SU-DHL-6 (cell line): ENCODE results near the gene PCDHGA7.

Experiments used
- H2AFZ ChIP-seq: fragments of 200-600 bp; sonication (generic); 2 replicates; pipeline ENCODE4 v1.6.1; 2014; ENCODE audit warnings: low read depth, mild to moderate bottlenecking, moderate library complexity, mixed read lengths, antibody characterized with exemption, low read length; ENCODE audit not compliant: severe bottlenecking
- H3F3A ChIP-seq: fragments of 200-600 bp; shearing (Covaris generic); 2 replicates; pipeline ENCODE4 v1.6.0; 2016; ENCODE audit warnings: antibody characterized with exemption, mild to moderate bottlenecking; ENCODE audit not compliant: insufficient read depth
- H3K27ac ChIP-seq: fragments of 200-600 bp; sonication (generic); 2 replicates; pipeline ENCODE4 v1.5.1; 2016; ENCODE audit warnings: low read depth, mild to moderate bottlenecking, low read length, moderate library complexity, mixed read lengths
- H3K27me3 ChIP-seq: fragments of 200-600 bp; sonication (generic), shearing (Covaris generic); 2 replicates; pipeline ENCODE4 v1.6.0; 2014; ENCODE audit warnings: mild to moderate bottlenecking, low read length
- H3K36me3 ChIP-seq: fragments of 200-600 bp; sonication (generic); 2 replicates; pipeline ENCODE4 v1.6.1; 2014; ENCODE audit warnings: mild to moderate bottlenecking, low read length, mixed read lengths
- H3K4me2 ChIP-seq: fragments of 300-600, 200-600 bp; shearing (Covaris generic), sonication (generic); 2 replicates; pipeline ENCODE4 v1.6.0; 2014; ENCODE audit warnings: low read length, low read depth, mild to moderate bottlenecking; ENCODE audit not compliant: poor library complexity, severe bottlenecking
- H3K4me3 ChIP-seq: fragments of 200-600 bp; sonication (generic); 2 replicates; pipeline ENCODE4 v1.5.1; 2014; ENCODE audit warnings: antibody characterized with exemption, low read length, mild to moderate bottlenecking, mixed read lengths; ENCODE audit not compliant: insufficient read depth, poor library complexity, severe bottlenecking
- H3K79me2 ChIP-seq: fragments of 200-600 bp; sonication (generic); 2 replicates; pipeline ENCODE4 v1.6.1; 2014; ENCODE audit warnings: mild to moderate bottlenecking, low read length, moderate library complexity; ENCODE audit not compliant: insufficient read depth
- H3K9ac ChIP-seq: fragments of 200-600 bp; sonication (generic); 2 replicates; pipeline ENCODE4 v1.7.0; 2014; ENCODE audit warnings: mild to moderate bottlenecking, low read length
- H3K9me2 ChIP-seq: fragments of 200-600 bp; sonication (generic); replicated peaks from 2 replicates; pipeline ENCODE4 v1.6.1; 2014; ENCODE audit warnings: low read length; ENCODE audit not compliant: insufficient read depth
- H3K9me3 ChIP-seq: fragments of 200-600 bp; sonication (generic); 2 replicates; pipeline ENCODE4 v1.6.1; 2014; ENCODE audit warnings: low read length, mixed read lengths; ENCODE audit not compliant: insufficient read depth
- H4K20me1 ChIP-seq: fragments of 200-600 bp; sonication (generic); 2 replicates; pipeline ENCODE4 v1.6.1; 2014; ENCODE audit warnings: low read depth, mild to moderate bottlenecking, antibody characterized with exemption, low read length, moderate library complexity, mixed read lengths
- EZH2phosphoT487 ChIP-seq: fragments of 200-600 bp; sonication (generic), shearing (Covaris generic); conservative IDR thresholded peaks from 2 replicates; pipeline ENCODE4 v1.6.1; 2018; ENCODE audit warnings: mild to moderate bottlenecking, antibody characterized with exemption, low read length, moderate library complexity, mixed read lengths
- TF ChIP-seq, protein P1 (sequence below): fragments of 200-600 bp; sonication (generic); IDR thresholded peaks from one replicate; pipeline ENCODE4 v1.5.1; 2017; ENCODE audit warnings: antibody characterized with exemption, mild to moderate bottlenecking, low read length, moderate library complexity; ENCODE audit not compliant: insufficient read depth, poor library complexity, severe bottlenecking

The PCDHGA7 gene

GRCh38 chr5:141409598-141410306 is 27.2 kb downstream of the PCDHGA7 start:
- Histone ChIP-seq H3K79me2 (peaks cover 3% of the 10 kb centered on the region; the same call in 1 of the 2 replicates), H3F3A (no peaks in the 10 kb centered on the region), H2AFZ (no peak overlapping the region), H4K20me1 (no peaks in the 10 kb centered on the region), H3K27ac (no peak overlapping the region), H3K27me3 (no peaks in the 10 kb centered on the region), H3K9ac (no peak overlapping the region), H3K36me3 (peaks cover 12% of the 10 kb centered on the region), H3K9me3 (peaks cover 21% of the 10 kb centered on the region; the same call in 1 of the 2 replicates), H3K9me2 (no peaks in the 10 kb centered on the region), H3K4me3 (no peak overlapping the region), H3K4me2 (no peak overlapping the region)
- TF ChIP-seq EZH2phosphoT487 = no peak
- TF ChIP-seq, protein P1, sequence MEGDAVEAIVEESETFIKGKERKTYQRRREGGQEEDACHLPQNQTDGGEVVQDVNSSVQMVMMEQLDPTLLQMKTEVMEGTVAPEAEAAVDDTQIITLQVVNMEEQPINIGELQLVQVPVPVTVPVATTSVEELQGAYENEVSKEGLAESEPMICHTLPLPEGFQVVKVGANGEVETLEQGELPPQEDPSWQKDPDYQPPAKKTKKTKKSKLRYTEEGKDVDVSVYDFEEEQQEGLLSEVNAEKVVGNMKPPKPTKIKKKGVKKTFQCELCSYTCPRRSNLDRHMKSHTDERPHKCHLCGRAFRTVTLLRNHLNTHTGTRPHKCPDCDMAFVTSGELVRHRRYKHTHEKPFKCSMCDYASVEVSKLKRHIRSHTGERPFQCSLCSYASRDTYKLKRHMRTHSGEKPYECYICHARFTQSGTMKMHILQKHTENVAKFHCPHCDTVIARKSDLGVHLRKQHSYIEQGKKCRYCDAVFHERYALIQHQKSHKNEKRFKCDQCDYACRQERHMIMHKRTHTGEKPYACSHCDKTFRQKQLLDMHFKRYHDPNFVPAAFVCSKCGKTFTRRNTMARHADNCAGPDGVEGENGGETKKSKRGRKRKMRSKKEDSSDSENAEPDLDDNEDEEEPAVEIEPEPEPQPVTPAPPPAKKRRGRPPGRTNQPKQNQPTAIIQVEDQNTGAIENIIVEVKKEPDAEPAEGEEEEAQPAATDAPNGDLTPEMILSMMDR = no peak

DNA sequence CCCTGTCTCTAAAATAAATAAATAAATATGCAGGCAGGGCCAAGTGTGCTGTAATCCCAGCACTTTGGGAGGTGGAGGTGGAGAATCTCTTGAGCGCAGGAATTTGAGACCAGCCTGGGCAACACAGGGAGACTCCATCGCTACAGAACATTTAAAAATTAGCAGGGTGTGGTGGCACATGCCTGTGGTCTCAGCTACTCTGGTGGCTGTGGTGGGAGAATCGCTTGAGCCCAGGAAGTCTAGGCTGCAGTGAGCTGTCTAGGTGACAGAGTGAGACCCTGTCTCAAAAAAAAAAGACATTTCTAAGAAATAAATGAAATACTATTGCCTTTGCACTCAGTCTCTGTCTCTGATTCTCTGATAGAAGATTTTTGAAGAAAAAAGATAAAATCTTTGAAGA is 29.0 kb downstream of the PCDHGA7 start:
- Histone ChIP-seq H3K27ac (no peak overlapping the region), H3K9me2 (no peaks in the 10 kb centered on the region), H3K9ac (no peak overlapping the region), H3F3A (0 out of 2 replicates have a peak, but pooled peaks cover 5% of the 10 kb centered on the region), H3K27me3 (no peaks in the 10 kb centered on the region), H3K4me2 (no peak overlapping the region), H3K9me3 (peaks cover 26% of the 10 kb centered on the region; the same call in 1 of the 2 replicates), H4K20me1 (no peaks in the 10 kb centered on the region), H3K36me3 (peaks cover 7% of the 10 kb centered on the region), H3K79me2 (0 out of 2 replicates have a peak, but pooled peaks cover 3% of the 10 kb centered on the region), H3K4me3 (no peak overlapping the region), H2AFZ (no peak overlapping the region)
- TF ChIP-seq, protein P1 = no peak
- no peak for TF ChIP-seq EZH2phosphoT487

GRCh38 chr5:141412854-141413539 is 30.5 kb downstream of the PCDHGA7 start, which contains the start of gene PCDHGA10:
TSS of gene PCDHGA10 (plus strand) at chr5:141412987. CDS start at chr5:141413176, 189 bp downstream.
- Histone ChIP-seq H3K27ac (no peak within 1 kb of the TSS), H3F3A (0 out of 2 replicates have a peak, but pooled peaks cover 5% of the 10 kb centered on the region), H3K4me2 (no peak within 1 kb of the TSS), H2AFZ (no peak within 1 kb of the TSS), H3K9me2 (no peaks in the 10 kb centered on the region), H4K20me1 (no peaks in the 10 kb centered on the region), H3K9me3 (peaks cover 15% of the 10 kb centered on the region; the same call in 1 of the 2 replicates), H3K79me2 (0 out of 2 replicates have a peak, but pooled peaks cover 3% of the 10 kb centered on the region), H3K27me3 (no peaks in the 10 kb centered on the region), H3K4me3 (no peak within 1 kb of the TSS), H3K9ac (no peak within 1 kb of the TSS), H3K36me3 (no peaks in the 10 kb centered on the region)
- no peak for TF ChIP-seq EZH2phosphoT487
- TF ChIP-seq, protein P1 = no peak
